ENCODE data around the gene RUFY3.
"Not testable (repeated sequence)": the region's sequence is repeated elsewhere in the genome, so short reads cannot be mapped to it uniquely, and the experiment has no call there.

Gene RUFY3

DNA sequence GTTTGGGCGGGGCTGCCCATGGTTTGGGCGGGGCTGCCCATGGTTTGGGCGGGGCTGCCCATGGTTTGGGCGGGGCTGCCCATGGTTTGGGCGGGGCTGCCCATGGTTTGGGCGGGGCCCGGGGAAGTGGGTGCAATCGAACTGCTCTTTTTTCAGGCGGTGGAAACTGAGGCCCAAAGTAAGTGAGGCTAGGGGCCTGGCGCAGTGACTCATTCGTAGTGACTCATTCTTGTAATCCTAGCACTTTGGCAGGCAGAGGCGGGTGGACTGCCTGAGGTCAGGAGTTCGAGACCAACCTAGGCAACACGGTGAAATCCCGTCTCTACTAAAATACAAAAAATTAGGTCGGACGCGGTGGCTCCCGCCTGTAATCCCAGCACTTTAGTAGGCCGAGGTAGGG lies 118.4 kb downstream of the RUFY3 start:
- H3K4me1 ChIP-seq (ENCODE audit: control insufficient read depth, insufficient read depth, low read length); H3K36me3 ChIP-seq (ENCODE audit: control insufficient read depth in 2 of 2, insufficient read depth in 1 of 2, low read length in 2 of 2); H3K4me3 ChIP-seq (ENCODE audit: low read depth, low read length); H3K9me3 ChIP-seq (ENCODE audit: control insufficient read depth, insufficient read depth, low read depth, low read length); H3K27ac ChIP-seq (ENCODE audit: extremely low read depth, low read depth, low read length): not testable (repeated sequence)
- ChIA-PET CTCF (interaction anchor here (1.0 kb wide), 1 partner anchor 146 kb away, joined by 4 read pairs; no protein-coding TSS in a partner anchor), POLR2A (interaction anchor here (1.0 to 2.0 kb wide), 3 partner anchors 62 to 153 kb away, joined by 3 to 9 read pairs (median 7); partner anchors contain the start of genes DCK and MOB1B)
- peak; percentile 81 for TF ChIP-seq FEZF1 (tag by site-specific recombination; IDR thresholded peaks at IDR 0.05)
- peak; percentile 41; the same call in 1 of the 2 replicates for TF ChIP-seq ZEB2 (tag by site-specific recombination; IDR thresholded peaks at IDR 0.05)
- TF ChIP-seq KLF8 (tag by site-specific recombination; IDR thresholded peaks at IDR 0.05), result peak; percentile 90
- peak; percentile 54; the same call in 1 of the 2 replicates for TF ChIP-seq TSHZ1 (tag by site-specific recombination; IDR thresholded peaks at IDR 0.05; ENCODE audit: borderline replicate concordance)
- 0 out of 2 replicates have a peak, but pooled peaks have one; percentile 25 for TF ChIP-seq ZBTB21 (tag by site-specific recombination; IDR thresholded peaks at IDR 0.05)
- peak; percentile 31; the same call in 1 of the 2 replicates for TF ChIP-seq KLF10 (tag by site-specific recombination; IDR thresholded peaks at IDR 0.05)
- peak; percentile 49; the same call in 1 of the 2 replicates for TF ChIP-seq ZNF335 (tag by site-specific recombination; conservative IDR thresholded peaks at IDR 0.05)
- TF ChIP-seq ZNF391 (tag by site-specific recombination; IDR thresholded peaks at IDR 0.05; ENCODE audit: borderline replicate concordance, low read depth), result 0 out of 2 replicates have a peak, but pooled peaks have one; percentile 51
- TF ChIP-seq KLF1 (tag by site-specific recombination; IDR thresholded peaks at IDR 0.05), result peak; percentile 95
- peak; percentile 51 for TF ChIP-seq SP2 (tag by site-specific recombination; IDR thresholded peaks at IDR 0.05)
- peak; percentile 76; the same call in 1 of the 2 replicates for TF ChIP-seq ZNF24 (tag by site-specific recombination; IDR thresholded peaks at IDR 0.05)
- 0 out of 2 replicates have a peak, but pooled peaks have one; percentile 7 for TF ChIP-seq GFI1B (tag by site-specific recombination; IDR thresholded peaks at IDR 0.05)
- TF ChIP-seq RBAK (tag by site-specific recombination; IDR thresholded peaks at IDR 0.05), result peak; percentile 25; the same call in 1 of the 2 replicates
- 0 out of 2 replicates have a peak, but pooled peaks have one; percentile 24 for TF ChIP-seq KLF16 (tag by site-specific recombination; IDR thresholded peaks at IDR 0.05)
- TF ChIP-seq ZNF280D (tag by site-specific recombination; IDR thresholded peaks at IDR 0.05), result 0 out of 2 replicates have a peak, but pooled peaks have one; percentile 20
- 0 out of 2 replicates have a peak, but pooled peaks have one; percentile 28 for TF ChIP-seq ZNF184 (tag by site-specific recombination; IDR thresholded peaks at IDR 0.05)
- peak; percentile 32; the same call in 1 of the 2 replicates for TF ChIP-seq ZNF629 (tag by site-specific recombination; IDR thresholded peaks at IDR 0.05)
- TF ChIP-seq, protein P1, sequence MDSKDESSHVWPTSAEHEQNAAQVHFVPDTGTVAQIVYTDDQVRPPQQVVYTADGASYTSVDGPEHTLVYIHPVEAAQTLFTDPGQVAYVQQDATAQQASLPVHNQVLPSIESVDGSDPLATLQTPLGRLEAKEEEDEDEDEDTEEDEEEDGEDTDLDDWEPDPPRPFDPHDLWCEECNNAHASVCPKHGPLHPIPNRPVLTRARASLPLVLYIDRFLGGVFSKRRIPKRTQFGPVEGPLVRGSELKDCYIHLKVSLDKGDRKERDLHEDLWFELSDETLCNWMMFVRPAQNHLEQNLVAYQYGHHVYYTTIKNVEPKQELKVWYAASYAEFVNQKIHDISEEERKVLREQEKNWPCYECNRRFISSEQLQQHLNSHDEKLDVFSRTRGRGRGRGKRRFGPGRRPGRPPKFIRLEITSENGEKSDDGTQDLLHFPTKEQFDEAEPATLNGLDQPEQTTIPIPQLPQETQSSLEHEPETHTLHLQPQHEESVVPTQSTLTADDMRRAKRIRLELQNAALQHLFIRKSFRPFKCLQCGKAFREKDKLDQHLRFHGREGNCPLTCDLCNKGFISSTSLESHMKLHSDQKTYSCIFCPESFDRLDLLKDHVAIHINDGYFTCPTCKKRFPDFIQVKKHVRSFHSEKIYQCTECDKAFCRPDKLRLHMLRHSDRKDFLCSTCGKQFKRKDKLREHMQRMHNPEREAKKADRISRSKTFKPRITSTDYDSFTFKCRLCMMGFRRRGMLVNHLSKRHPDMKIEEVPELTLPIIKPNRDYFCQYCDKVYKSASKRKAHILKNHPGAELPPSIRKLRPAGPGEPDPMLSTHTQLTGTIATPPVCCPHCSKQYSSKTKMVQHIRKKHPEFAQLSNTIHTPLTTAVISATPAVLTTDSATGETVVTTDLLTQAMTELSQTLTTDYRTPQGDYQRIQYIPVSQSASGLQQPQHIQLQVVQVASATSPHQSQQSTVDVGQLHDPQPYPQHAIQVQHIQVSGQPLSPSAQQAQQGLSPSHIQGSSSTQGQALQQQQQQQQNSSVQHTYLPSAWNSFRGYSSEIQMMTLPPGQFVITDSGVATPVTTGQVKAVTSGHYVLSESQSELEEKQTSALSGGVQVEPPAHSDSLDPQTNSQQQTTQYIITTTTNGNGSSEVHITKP (tag by site-specific recombination; IDR thresholded peaks at IDR 0.05), result 0 out of 2 replicates have a peak, but pooled peaks have one; percentile 18
- peak; percentile 42; the same call in 1 of the 2 replicates for TF ChIP-seq KLF17 (tag by site-specific recombination; IDR thresholded peaks at IDR 0.05)
- peak; percentile 19; the same call in 1 of the 2 replicates for TF ChIP-seq SP7 (tag by site-specific recombination; IDR thresholded peaks at IDR 0.05)
- 0 out of 2 replicates have a peak, but pooled peaks have one; percentile 15 for TF ChIP-seq YY2 (tag by site-specific recombination; IDR thresholded peaks at IDR 0.05)
- peak; percentile 34; the same call in 1 of the 2 replicates for TF ChIP-seq KLF9 (tag by site-specific recombination; IDR thresholded peaks at IDR 0.05; ENCODE audit: low read depth)
- peak; percentile 74 for TF ChIP-seq SP3 (tag by site-specific recombination; IDR thresholded peaks at IDR 0.05)

DNA sequence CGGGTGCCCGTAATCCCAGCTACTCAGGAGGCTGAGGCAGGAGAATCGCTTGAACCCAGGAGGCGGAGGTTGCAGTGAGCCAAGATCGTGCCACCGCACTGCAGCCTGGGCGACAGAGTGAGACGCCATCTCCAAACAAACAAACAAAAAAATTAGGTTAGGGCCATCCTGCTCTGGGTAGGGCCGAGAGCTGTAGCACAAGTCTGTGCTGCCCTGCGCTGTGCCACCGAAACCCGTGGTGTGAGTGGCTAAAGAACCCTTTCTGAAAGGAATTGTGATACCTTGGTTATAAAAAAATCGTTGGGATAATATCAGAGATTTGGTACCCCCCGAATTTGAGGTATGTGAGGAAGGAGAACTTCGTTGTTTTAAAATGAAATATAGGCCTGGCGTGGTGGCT lies 118.9 kb downstream of the RUFY3 start:
- H3K36me3 ChIP-seq (ENCODE audit: control insufficient read depth in 2 of 2, insufficient read depth in 1 of 2, low read length in 2 of 2); H3K4me3 ChIP-seq (ENCODE audit: low read depth, low read length); H3K4me1 ChIP-seq (ENCODE audit: control insufficient read depth, insufficient read depth, low read length); CTCF ChIA-PET; H3K9me3 ChIP-seq (ENCODE audit: control insufficient read depth, insufficient read depth, low read depth, low read length); H3K27ac ChIP-seq (ENCODE audit: extremely low read depth, low read depth, low read length): not testable (repeated sequence)
- POLR2A ChIA-PET, result interaction anchor here (0.6 kb wide), 1 partner anchor 86 kb away, joined by 3 read pairs; no protein-coding TSS in a partner anchor
